HUES6 (cell line): Measurements from ENCODE around the gene DTX2.
"Not testable (repeated sequence)": the region's sequence is repeated elsewhere in the genome, so short reads cannot be mapped to it uniquely, and the experiment has no call there.

Experiments
- H3K27ac ChIP-seq: 2 replicates; pipeline ENCODE4 v1.7.0; 2013; ENCODE audit warnings: low read depth, mild to moderate bottlenecking, low read length, inconsistent platforms
- H3K27me3 ChIP-seq: 2 replicates; pipeline ENCODE4 v1.6.1; 2013; ENCODE audit warnings: low read length; ENCODE audit not compliant: control insufficient read depth, insufficient read depth
- H3K36me3 ChIP-seq: 2 replicates; pipeline ENCODE4 v1.6.1; 2013; ENCODE audit warnings: low read length; ENCODE audit not compliant: control insufficient read depth, insufficient read depth
- H3K4me1 ChIP-seq: 2 replicates; pipeline ENCODE4 v1.6.1; 2013; ENCODE audit warnings: low read length; ENCODE audit not compliant: control insufficient read depth, insufficient read depth
- H3K4me3 ChIP-seq: 2 replicates; pipeline ENCODE4 v1.5.1; 2013; ENCODE audit warnings: low read depth, low read length
- H3K9ac ChIP-seq: one replicate; pipeline ENCODE4 v1.6.1; 2013; ENCODE audit warnings: mild to moderate bottlenecking, low read length
- H3K9me3 ChIP-seq: 2 replicates; pipeline ENCODE4 v1.6.1; 2013; ENCODE audit warnings: low read depth, low read length; ENCODE audit not compliant: control insufficient read depth, insufficient read depth

The DTX2 gene

GRCh38 chr7:76461464-76462101 is at the start of gene DTX2:
Gene DTX2 (plus strand): TSS chr7:76461709. CDS start chr7:76480510, 18,801 bp downstream.
- H3K4me1 ChIP-seq, H3K27ac ChIP-seq, H3K36me3 ChIP-seq, H3K27me3 ChIP-seq, H3K9me3 ChIP-seq: not testable (repeated sequence)
- Histone ChIP-seq H3K4me3 (peak within 1 kb of the TSS; percentile 57), H3K9ac (peak within 1 kb of the TSS; percentile 39)

DNA sequence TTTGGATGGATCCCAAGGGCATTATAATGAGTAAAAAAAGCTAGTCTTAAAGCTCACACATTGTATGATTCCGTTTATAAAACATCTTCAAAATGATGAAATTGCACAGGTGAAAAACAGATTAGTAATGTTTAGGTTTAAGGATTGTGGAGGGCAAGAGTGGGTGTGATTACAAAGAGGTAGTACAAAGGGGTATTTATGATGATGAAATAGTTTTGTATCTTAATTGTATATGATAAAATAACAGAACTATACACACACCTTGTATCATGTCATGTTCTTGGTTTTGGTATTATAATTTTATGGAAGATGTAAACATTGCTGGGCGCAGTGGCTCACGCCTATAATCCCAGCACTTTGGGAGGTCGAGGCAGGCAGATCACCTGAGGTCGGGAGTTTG is 49.3 kb upstream of the DTX2 start:
- H3K4me1 ChIP-seq, result peaks cover 11% of the 10 kb centered on the region; the same call in 1 of the 2 replicates
- no peaks in the 10 kb centered on the region for H3K36me3 ChIP-seq
- no peak overlapping the region for H3K9ac ChIP-seq
- no peak overlapping the region for H3K4me3 ChIP-seq
- H3K27ac ChIP-seq, result no peak overlapping the region
- no peaks in the 10 kb centered on the region for H3K27me3 ChIP-seq
- H3K9me3 ChIP-seq, result no peaks in the 10 kb centered on the region

GRCh38 chr7:76417654-76418310 is 43.7 kb upstream of the DTX2 start:
- H3K27me3 ChIP-seq, H3K36me3 ChIP-seq, H3K9ac ChIP-seq, H3K27ac ChIP-seq, H3K4me1 ChIP-seq, H3K9me3 ChIP-seq, H3K4me3 ChIP-seq: not testable (repeated sequence)

GRCh38 chr7:76421097-76421496 is 40.4 kb upstream of the DTX2 start:
- H3K9me3 ChIP-seq, H3K4me3 ChIP-seq, H3K9ac ChIP-seq, H3K27me3 ChIP-seq, H3K27ac ChIP-seq, H3K36me3 ChIP-seq: not testable (repeated sequence)
- H3K4me1 ChIP-seq, result peaks cover 11% of the 10 kb centered on the region

DNA sequence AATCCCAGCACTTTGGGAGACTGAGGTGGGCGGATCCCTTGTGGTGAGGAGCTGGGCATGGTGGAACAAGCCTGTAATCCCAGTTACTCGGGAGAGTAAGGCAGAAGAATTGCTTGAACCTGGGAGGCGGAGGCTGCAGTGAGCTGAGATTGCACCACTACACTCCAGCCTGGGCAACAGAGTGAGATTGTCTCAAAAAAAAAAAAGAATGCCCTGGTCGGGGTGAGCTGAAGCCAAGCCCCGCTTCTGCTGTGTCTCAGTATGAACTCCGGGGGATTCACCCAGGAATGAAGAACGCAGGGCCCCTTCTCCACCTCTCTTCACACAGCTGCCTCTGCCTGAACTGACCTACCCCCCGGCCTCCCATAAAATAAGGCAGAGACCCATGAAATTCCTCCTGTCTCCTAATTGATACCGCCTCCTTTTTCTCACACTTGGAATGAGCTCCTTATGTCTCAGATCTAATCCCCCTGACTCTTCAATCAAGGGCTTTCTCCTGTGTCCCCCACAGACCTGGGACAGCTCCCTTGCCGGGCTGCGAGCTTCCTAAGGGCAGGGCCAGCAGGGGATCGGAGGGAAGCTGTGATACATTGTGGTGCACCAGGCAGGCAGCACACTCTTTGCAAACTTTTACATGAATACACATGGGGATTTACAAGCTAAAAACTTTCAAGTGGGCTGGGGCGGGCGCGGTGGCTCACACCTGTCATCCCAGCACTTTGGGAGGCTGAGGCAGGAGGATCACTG is 37.7 kb upstream of the DTX2 start:
- no peak overlapping the region for H3K27ac ChIP-seq
- no peak overlapping the region for H3K9ac ChIP-seq
- H3K36me3 ChIP-seq, result no peaks in the 10 kb centered on the region
- no peaks in the 10 kb centered on the region for H3K9me3 ChIP-seq
- H3K4me1 ChIP-seq, result peaks cover 18% of the 10 kb centered on the region
- no peak overlapping the region for H3K4me3 ChIP-seq
- H3K27me3 ChIP-seq, result no peaks in the 10 kb centered on the region

- no peak within 1 kb of the TSS for H3K4me3 ChIP-seq
- H3K4me1 ChIP-seq, result peaks cover 24% of the 10 kb centered on the region
- H3K36me3 ChIP-seq, result no peaks in the 10 kb centered on the region
- H3K9ac ChIP-seq, result no peak within 1 kb of the TSS
- no peaks in the 10 kb centered on the region for H3K27me3 ChIP-seq
- H3K9me3 ChIP-seq, result no peaks in the 10 kb centered on the region
- H3K27ac ChIP-seq, result no peak within 1 kb of the TSS
Observed at GRCh38 chr7:76424413-76425111, 36.9 kb upstream of the DTX2 start, which contains the start of gene ZP3. Gene ZP3 (plus strand): TSS chr7:76424950. CDS start chr7:76424965, 15 bp downstream.

DNA sequence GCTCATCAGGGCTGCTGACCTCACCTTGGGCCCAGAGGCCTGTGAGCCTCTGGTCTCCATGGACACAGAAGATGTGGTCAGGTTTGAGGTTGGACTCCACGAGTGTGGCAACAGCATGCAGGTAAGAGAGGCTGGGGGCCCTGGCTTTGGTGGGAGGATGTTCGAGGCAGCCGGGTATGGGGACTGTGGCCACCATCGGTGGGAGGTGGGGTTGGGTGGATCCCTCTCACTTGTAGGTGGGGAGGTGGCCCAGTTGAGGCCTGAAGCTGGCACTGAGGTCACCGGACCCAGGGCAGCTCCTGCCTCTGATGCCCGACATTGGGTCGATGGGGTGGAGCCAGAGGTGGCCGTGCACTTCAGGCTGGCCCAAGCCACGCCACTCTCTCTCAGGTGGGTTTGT is 36.4 kb upstream of the DTX2 start:
- Histone ChIP-seq H3K36me3 (no peaks in the 10 kb centered on the region), H3K27ac (no peak overlapping the region), H3K27me3 (no peaks in the 10 kb centered on the region), H3K9me3 (no peaks in the 10 kb centered on the region), H3K9ac (no peak overlapping the region), H3K4me3 (no peak overlapping the region), H3K4me1 (peaks cover 24% of the 10 kb centered on the region)

DNA sequence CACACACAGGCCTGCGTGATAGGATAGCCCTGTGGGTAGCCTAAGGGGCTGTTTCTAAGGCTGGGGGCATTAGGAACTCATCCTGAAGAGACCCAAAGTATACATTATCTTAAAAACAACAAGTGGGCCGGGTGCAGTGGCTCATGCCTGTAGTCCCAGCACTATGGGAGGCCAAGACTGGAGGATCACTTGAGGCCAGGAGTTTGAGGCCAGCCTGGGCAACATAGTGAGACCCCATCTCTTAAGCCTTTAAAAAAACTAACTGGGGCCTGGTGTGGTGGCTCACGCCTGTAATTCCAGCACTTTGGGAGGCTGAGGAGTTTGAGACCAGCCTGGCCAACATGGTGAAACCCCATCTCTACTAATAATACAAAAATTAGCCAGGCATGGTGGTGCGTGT is 36.0 kb upstream of the DTX2 start:
- not testable (repeated sequence) for H3K9me3 ChIP-seq, H3K4me3 ChIP-seq, H3K9ac ChIP-seq, H3K36me3 ChIP-seq, H3K27ac ChIP-seq, H3K27me3 ChIP-seq
- H3K4me1 ChIP-seq, result peaks cover 24% of the 10 kb centered on the region

GRCh38 chr7:76426246-76426645 is 35.3 kb upstream of the DTX2 start:
- Histone ChIP-seq H3K9ac (no peak overlapping the region), H3K36me3 (no peaks in the 10 kb centered on the region), H3K9me3 (no peaks in the 10 kb centered on the region), H3K4me1 (peaks cover 24% of the 10 kb centered on the region), H3K27ac (no peak overlapping the region), H3K4me3 (no peak overlapping the region), H3K27me3 (no peaks in the 10 kb centered on the region)

GRCh38 chr7:76427635-76428034 is 33.9 kb upstream of the DTX2 start:
- no peaks in the 10 kb centered on the region for H3K36me3 ChIP-seq
- no peak overlapping the region for H3K27ac ChIP-seq
- H3K9ac ChIP-seq, result no peak overlapping the region
- H3K4me3 ChIP-seq, result no peak overlapping the region
- H3K9me3 ChIP-seq, result no peaks in the 10 kb centered on the region
- H3K27me3 ChIP-seq, result no peaks in the 10 kb centered on the region
- H3K4me1 ChIP-seq, result peaks cover 24% of the 10 kb centered on the region
